Effector memory CD4-positive, alpha-beta T cell (primary cell): ENCODE data around the gene KCTD20.

Source experiments
- DNase-seq, 3 donors: peaks; one replicate each; pipeline ENCODE4 v3.0.0-alpha.2; 2020
- H3K27ac ChIP-seq: 2 replicates; pipeline ENCODE4 v1.7.0; 2013; ENCODE audit warnings: mild to moderate bottlenecking, low read length, moderate library complexity; ENCODE audit not compliant: insufficient read depth, poor library complexity, severe bottlenecking
- H3K27me3 ChIP-seq: replicated peaks from 2 replicates; pipeline ENCODE4 v1.7.0; 2013; ENCODE audit warnings: mild to moderate bottlenecking, low read length; ENCODE audit not compliant: insufficient read depth, control insufficient read depth, poor library complexity, severe bottlenecking
- H3K36me3 ChIP-seq: 2 replicates; pipeline ENCODE4 v1.7.0; 2013; ENCODE audit warnings: mild to moderate bottlenecking, low read length, moderate library complexity; ENCODE audit not compliant: control insufficient read depth, insufficient read depth
- H3K4me1 ChIP-seq: 2 replicates; pipeline ENCODE4 v1.7.0; 2013; ENCODE audit warnings: low read length, mild to moderate bottlenecking; ENCODE audit not compliant: control insufficient read depth, insufficient read depth, poor library complexity, severe bottlenecking
- H3K4me3 ChIP-seq: 2 replicates; pipeline ENCODE4 v1.7.0; 2013; ENCODE audit warnings: low read length, low read depth, mild to moderate bottlenecking; ENCODE audit not compliant: insufficient read depth, poor library complexity, severe bottlenecking
- H3K9me3 ChIP-seq: 2 replicates; pipeline ENCODE4 v1.7.0; 2013; ENCODE audit warnings: mild to moderate bottlenecking, low read length, moderate library complexity; ENCODE audit not compliant: control insufficient read depth

KCTD20 gene

GRCh38 chr6:36489426-36489825 lies 46.6 kb downstream of the KCTD20 start:
- no peaks in the 10 kb centered on the region for H3K4me1 ChIP-seq
- DNase-seq: no peak
- no peak overlapping the region for H3K4me3 ChIP-seq
- no peak overlapping the region for H3K27ac ChIP-seq
- no peaks in the 10 kb centered on the region for H3K9me3 ChIP-seq
- peaks cover 16% of the 10 kb centered on the region for H3K36me3 ChIP-seq
- no peaks in the 10 kb centered on the region for H3K27me3 ChIP-seq

- Histone ChIP-seq H3K27me3 (no peaks in the 10 kb centered on the region), H3K4me3 (no peak overlapping the region), H3K27ac (no peak overlapping the region), H3K4me1 (no peaks in the 10 kb centered on the region), H3K36me3 (peaks cover 32% of the 10 kb centered on the region), H3K9me3 (no peaks in the 10 kb centered on the region)
- DNase-seq: no peak
These were observed 48.7 kb downstream of the KCTD20 start for GRCh38 chr6:36491378-36491965.

- Histone ChIP-seq H3K4me3 (no peak overlapping the region), H3K27ac (no peak overlapping the region), H3K9me3 (no peaks in the 10 kb centered on the region), H3K36me3 (peaks cover 32% of the 10 kb centered on the region), H3K4me1 (no peaks in the 10 kb centered on the region), H3K27me3 (no peaks in the 10 kb centered on the region)
- no peak for DNase-seq
These were observed 49.3 kb downstream of the KCTD20 start for GRCh38 chr6:36492092-36492491.

- Histone ChIP-seq H3K4me1 (no peaks in the 10 kb centered on the region), H3K27ac (no peak overlapping the region), H3K9me3 (no peaks in the 10 kb centered on the region), H3K4me3 (no peak overlapping the region), H3K36me3 (peaks cover 33% of the 10 kb centered on the region), H3K27me3 (no peaks in the 10 kb centered on the region)
- no peak for DNase-seq
These were observed 49.8 kb downstream of the KCTD20 start for GRCh38 chr6:36492621-36493020.

- Histone ChIP-seq H3K36me3 (peaks cover 39% of the 10 kb centered on the region), H3K4me3 (no peak overlapping the region), H3K4me1 (no peaks in the 10 kb centered on the region), H3K9me3 (no peaks in the 10 kb centered on the region), H3K27ac (no peak overlapping the region), H3K27me3 (no peaks in the 10 kb centered on the region)
- no peak for DNase-seq
These were observed 50.5 kb downstream of the KCTD20 start for GRCh38 chr6:36493319-36493718.

- no peaks in the 10 kb centered on the region for H3K9me3 ChIP-seq
- no peak overlapping the region for H3K4me3 ChIP-seq
- no peak for DNase-seq
- no peaks in the 10 kb centered on the region for H3K27me3 ChIP-seq
- H3K4me1 ChIP-seq: no peaks in the 10 kb centered on the region
- peaks cover 44% of the 10 kb centered on the region for H3K36me3 ChIP-seq
- H3K27ac ChIP-seq: no peak overlapping the region
These were observed 51.1 kb downstream of the KCTD20 start for GRCh38 chr6:36493859-36494258.

GRCh38 chr6:36495086-36495485 lies 52.3 kb downstream of the KCTD20 start:
- no peak for DNase-seq
- Histone ChIP-seq H3K4me3 (no peak overlapping the region), H3K27me3 (no peaks in the 10 kb centered on the region), H3K27ac (no peak overlapping the region), H3K4me1 (no peaks in the 10 kb centered on the region), H3K9me3 (no peaks in the 10 kb centered on the region), H3K36me3 (peaks cover 56% of the 10 kb centered on the region)

GRCh38 chr6:36499918-36500317 lies 57.1 kb downstream of the KCTD20 start:
- Histone ChIP-seq H3K9me3 (no peaks in the 10 kb centered on the region), H3K4me3 (no peak overlapping the region), H3K27ac (no peak overlapping the region), H3K4me1 (no peaks in the 10 kb centered on the region), H3K36me3 (peaks cover 63% of the 10 kb centered on the region), H3K27me3 (no peaks in the 10 kb centered on the region)
- no peak for DNase-seq

- Histone ChIP-seq H3K36me3 (peaks cover 50% of the 10 kb centered on the region), H3K4me1 (peaks cover 6% of the 10 kb centered on the region), H3K4me3 (no peak overlapping the region), H3K27me3 (no peaks in the 10 kb centered on the region), H3K9me3 (no peaks in the 10 kb centered on the region), H3K27ac (no peak overlapping the region)
- no peak for DNase-seq
These were observed 58.9 kb downstream of the KCTD20 start for GRCh38 chr6:36501686-36502085.

- Histone ChIP-seq H3K9me3 (no peaks in the 10 kb centered on the region), H3K36me3 (peaks cover 30% of the 10 kb centered on the region), H3K4me1 (peaks cover 21% of the 10 kb centered on the region), H3K27ac (no peak overlapping the region), H3K4me3 (no peak overlapping the region), H3K27me3 (no peaks in the 10 kb centered on the region)
- DNase-seq: no peak
These were observed 61.4 kb downstream of the KCTD20 start for GRCh38 chr6:36504181-36504580.
